OCI-LY1 (cell line): ENCODE data around the gene TMCC2.

Experiments
- H2AFZ ChIP-seq: fragments of 200-600 bp; sonication (generic), shearing (Covaris generic); 2 replicates; pipeline ENCODE4 v1.6.0; 2014; ENCODE audit warnings: antibody characterized with exemption, mild to moderate bottlenecking, low read length
- H3F3A ChIP-seq: fragments of 200-600 bp; sonication (generic), shearing (Covaris generic); 2 replicates; pipeline ENCODE4 v1.6.0; 2014; ENCODE audit warnings: mild to moderate bottlenecking, antibody characterized with exemption, low read length, moderate library complexity; ENCODE audit not compliant: insufficient read depth
- H3K27ac ChIP-seq: fragments of 200-600 bp; sonication (generic); 2 replicates; pipeline ENCODE4 v1.5.1; 2014; ENCODE audit warnings: low read length, mixed run types, mild to moderate bottlenecking, low read depth; ENCODE audit not compliant: poor library complexity, severe bottlenecking
- H3K27me3 ChIP-seq: fragments of 200-600 bp; sonication (generic); 2 replicates; pipeline ENCODE4 v1.6.0; 2014; ENCODE audit warnings: antibody characterized with exemption, mild to moderate bottlenecking, low read length, moderate library complexity; ENCODE audit not compliant: insufficient read depth
- H3K36me3 ChIP-seq: fragments of 200-600 bp; sonication (generic); 2 replicates; pipeline ENCODE4 v1.6.1; 2014; ENCODE audit warnings: mild to moderate bottlenecking, antibody characterized with exemption, low read length, moderate library complexity, mixed read lengths; ENCODE audit not compliant: insufficient read depth
- H3K4me1 ChIP-seq: fragments of 200-600 bp; sonication (generic); 2 replicates; pipeline ENCODE4 v1.5.1; 2014; ENCODE audit warnings: mild to moderate bottlenecking, low read length, moderate library complexity; ENCODE audit not compliant: insufficient read depth, severe bottlenecking
- H3K4me2 ChIP-seq: fragments of 200-600 bp; sonication (generic), shearing (Covaris generic); 2 replicates; pipeline ENCODE4 v1.6.1; 2014; ENCODE audit warnings: low read length
- H3K4me3 ChIP-seq: fragments of 200-600 bp; sonication (generic); 2 replicates; pipeline ENCODE4 v1.5.1; 2014; ENCODE audit warnings: low read length, low read depth, mild to moderate bottlenecking, mixed read lengths; ENCODE audit not compliant: poor library complexity, severe bottlenecking
- H3K79me2 ChIP-seq: fragments of 200-600 bp; shearing (Covaris generic); 2 replicates; pipeline ENCODE4 v1.6.1; 2016; ENCODE audit warnings: mixed run types, low read length, mixed read lengths; ENCODE audit not compliant: insufficient read depth
- H3K9ac ChIP-seq: fragments of 200-600 bp; sonication (generic), shearing (Covaris generic); 2 replicates; pipeline ENCODE4 v1.6.1; 2014; ENCODE audit warnings: mild to moderate bottlenecking, low read length, mixed read lengths
- H3K9me2 ChIP-seq: fragments of 200-600 bp; sonication (generic), shearing (Covaris generic); 2 replicates; pipeline ENCODE4 v1.6.1; 2014; ENCODE audit warnings: low read depth, mild to moderate bottlenecking, low read length, mixed read lengths
- H3K9me3 ChIP-seq: fragments of 200-600 bp; shearing (Covaris generic); 2 replicates; pipeline ENCODE4 v1.6.1; 2014; ENCODE audit warnings: low read length, mixed read lengths
- H4K20me1 ChIP-seq: fragments of 200-600 bp; sonication (generic), shearing (Covaris generic); 2 replicates; pipeline ENCODE4 v1.6.0; 2016; ENCODE audit warnings: mild to moderate bottlenecking, low read length; ENCODE audit not compliant: insufficient read depth
- CTCF ChIP-seq: fragments of 200-600 bp; sonication (generic), shearing (Covaris generic); IDR thresholded peaks from 2 replicates; pipeline ENCODE4 v1.5.1; 2017; ENCODE audit warnings: mild to moderate bottlenecking, antibody characterized with exemption, low read length, moderate library complexity, mixed read lengths
- EZH2 ChIP-seq: fragments of 200-600 bp; sonication (generic), shearing (Covaris generic); IDR thresholded peaks from 2 replicates; pipeline ENCODE4 v1.8.0; 2017; ENCODE audit warnings: borderline replicate concordance, mixed run types, mild to moderate bottlenecking, antibody characterized with exemption, low read length, moderate library complexity, mixed read lengths

TMCC2 gene

DNA sequence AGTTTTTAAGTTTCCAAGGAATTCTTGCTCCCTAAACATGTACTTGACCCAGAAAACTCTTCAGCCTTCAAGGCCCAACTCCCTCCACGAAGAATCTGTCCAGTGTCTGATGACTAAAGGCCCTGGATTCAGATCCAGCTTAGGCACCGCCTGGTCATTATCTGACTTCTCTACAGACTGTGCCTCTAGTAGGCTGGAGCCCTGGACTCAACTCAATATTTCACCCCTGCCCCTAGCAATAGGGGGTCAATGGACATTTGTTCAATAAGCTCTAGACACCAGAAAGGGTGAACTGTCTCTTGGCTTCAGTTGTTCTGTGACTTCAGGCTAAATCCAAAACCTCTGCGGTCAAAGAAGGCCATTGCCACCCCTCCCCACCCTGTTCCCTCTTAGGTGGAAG, 59.3 kb downstream of the TMCC2 start:
- peak overlapping the region; percentile 100 for H3K27ac ChIP-seq
- H2AFZ ChIP-seq, result no peak overlapping the region
- H3K9ac ChIP-seq, result peak overlapping the region; percentile 92
- peak overlapping the region; percentile 62 for H3K4me3 ChIP-seq
- peak overlapping the region; percentile 88 for H3K4me2 ChIP-seq
- no peaks in the 10 kb centered on the region for H3K27me3 ChIP-seq
- H3K36me3 ChIP-seq, result no peaks in the 10 kb centered on the region
- no peaks in the 10 kb centered on the region for H4K20me1 ChIP-seq
- peaks cover 10% of the 10 kb centered on the region for H3F3A ChIP-seq
- peaks cover 81% of the 10 kb centered on the region for H3K4me1 ChIP-seq
- no peaks in the 10 kb centered on the region for H3K79me2 ChIP-seq
- TF ChIP-seq EZH2 (no peak), CTCF (no peak)
- no peaks in the 10 kb centered on the region for H3K9me3 ChIP-seq
- H3K9me2 ChIP-seq, result no peaks in the 10 kb centered on the region

DNA sequence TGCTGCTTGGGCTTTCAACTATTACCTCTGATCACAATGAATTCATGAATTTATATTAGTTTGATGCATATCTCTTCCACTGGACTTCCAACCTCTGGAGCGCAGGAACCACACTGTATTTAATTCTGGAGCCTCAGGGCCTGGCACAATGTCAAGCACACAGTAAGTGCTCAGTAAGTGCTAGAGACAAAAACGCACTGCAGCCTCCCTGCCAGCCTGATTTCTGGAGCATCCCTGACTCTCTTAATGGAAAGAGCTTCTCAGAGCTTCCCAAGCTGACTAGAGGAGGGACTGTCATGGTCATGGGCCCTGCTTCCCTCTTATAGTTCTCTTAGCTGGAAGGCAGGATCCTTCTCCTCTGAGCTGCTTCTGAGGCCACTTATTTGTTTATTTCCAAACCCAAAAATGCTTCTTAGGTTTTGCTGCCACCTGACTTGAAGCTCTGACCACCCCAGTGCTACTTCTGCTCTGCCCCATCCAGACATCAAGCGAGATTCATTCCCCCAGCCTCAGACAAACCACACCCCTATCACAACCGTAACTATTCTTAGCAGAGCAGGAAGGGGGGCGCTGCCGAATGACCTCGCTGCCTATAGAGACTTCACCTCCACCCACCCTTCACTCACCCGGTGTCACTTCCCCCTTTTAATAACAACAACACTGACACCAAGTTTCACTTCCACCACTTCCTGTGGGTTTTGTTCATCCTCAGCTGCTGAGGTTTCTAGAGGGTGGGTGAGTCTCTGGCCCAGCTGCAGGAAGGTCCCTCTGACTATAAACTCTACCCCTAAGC, 60.2 kb downstream of the TMCC2 start:
- TF ChIP-seq CTCF, result no peak
- TF ChIP-seq EZH2, result no peak
- no peaks in the 10 kb centered on the region for H3K9me2 ChIP-seq

GRCh38 chr1:205291596-205291995, 63.9 kb downstream of the TMCC2 start:
- no peak for TF ChIP-seq CTCF
- no peak for TF ChIP-seq EZH2
- no peaks in the 10 kb centered on the region for H3K79me2 ChIP-seq
- H3K9me2 ChIP-seq, result no peaks in the 10 kb centered on the region
- no peaks in the 10 kb centered on the region for H3K9me3 ChIP-seq
- no peaks in the 10 kb centered on the region for H3K27me3 ChIP-seq
- no peak overlapping the region for H2AFZ ChIP-seq
- H3K4me2 ChIP-seq, result no peak overlapping the region
- H3K36me3 ChIP-seq, result no peaks in the 10 kb centered on the region
- peaks cover 7% of the 10 kb centered on the region for H3F3A ChIP-seq
- H3K9ac ChIP-seq, result no peak overlapping the region
- H3K4me1 ChIP-seq, result peaks cover 56% of the 10 kb centered on the region
- H3K27ac ChIP-seq, result peak overlapping the region; percentile 31
- H3K4me3 ChIP-seq, result no peak overlapping the region
- no peaks in the 10 kb centered on the region for H4K20me1 ChIP-seq

More for the DNA sequence above, 60.2 kb downstream of the TMCC2 start:
- Histone ChIP-seq H3K4me3 (peak overlapping the region; percentile 9), H3K36me3 (no peaks in the 10 kb centered on the region), H3K27ac (peak overlapping the region; percentile 100), H2AFZ (no peak overlapping the region), H4K20me1 (no peaks in the 10 kb centered on the region), H3K4me1 (peaks cover 72% of the 10 kb centered on the region), H3K79me2 (no peaks in the 10 kb centered on the region), H3K9me3 (no peaks in the 10 kb centered on the region), H3K4me2 (peak overlapping the region; percentile 88), H3K27me3 (no peaks in the 10 kb centered on the region), H3K9ac (peak overlapping the region; percentile 92), H3F3A (peaks cover 10% of the 10 kb centered on the region)
